GM19438 (cell line): ENCODE results near the gene ZNF687.

Source experiments
- ATAC-seq: cut with Tn5 transposase; IDR thresholded peaks from one replicate; pipeline ENCODE4 v1.9.1; 2021; ENCODE audit warnings: low read depth; ENCODE audit not compliant: unreplicated experiment

ZNF687 gene

DNA sequence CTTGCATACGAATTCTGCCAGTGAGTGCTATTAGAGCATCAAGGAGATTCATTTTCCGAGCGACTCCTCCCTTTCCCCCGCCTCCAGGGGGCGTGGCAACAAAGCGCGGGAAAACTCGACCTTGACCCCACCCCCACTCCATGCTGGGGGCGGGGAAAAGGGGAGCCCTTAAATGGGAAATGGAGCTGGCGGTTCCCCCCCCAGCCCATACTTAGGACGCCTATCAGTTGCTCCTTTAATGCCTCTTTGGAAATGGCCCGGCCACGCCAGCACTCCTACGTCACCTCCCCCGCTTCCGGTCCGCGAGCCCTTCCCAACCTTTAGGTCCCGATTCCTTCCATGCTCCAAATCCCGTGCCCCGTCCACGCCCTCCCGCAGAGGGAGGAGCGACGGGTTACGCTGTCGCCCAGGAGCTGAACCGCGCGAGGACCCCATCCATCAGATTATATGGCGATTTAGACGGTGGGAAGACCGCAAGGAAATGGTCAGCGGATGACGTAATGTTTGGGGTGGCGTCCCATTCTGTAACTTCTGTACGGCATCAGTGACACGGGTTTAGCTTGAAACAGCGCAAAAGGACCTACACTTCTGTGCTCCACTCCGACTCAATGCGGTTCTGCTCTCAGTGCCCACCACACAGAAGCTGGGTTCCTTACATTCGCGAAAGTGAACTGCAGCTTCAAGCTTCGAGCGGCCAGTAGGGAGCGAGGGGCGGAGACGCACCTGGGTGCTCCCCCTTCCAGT lies 702 bp upstream of the ZNF687 start:
- ATAC-seq = peak; percentile 44

DNA sequence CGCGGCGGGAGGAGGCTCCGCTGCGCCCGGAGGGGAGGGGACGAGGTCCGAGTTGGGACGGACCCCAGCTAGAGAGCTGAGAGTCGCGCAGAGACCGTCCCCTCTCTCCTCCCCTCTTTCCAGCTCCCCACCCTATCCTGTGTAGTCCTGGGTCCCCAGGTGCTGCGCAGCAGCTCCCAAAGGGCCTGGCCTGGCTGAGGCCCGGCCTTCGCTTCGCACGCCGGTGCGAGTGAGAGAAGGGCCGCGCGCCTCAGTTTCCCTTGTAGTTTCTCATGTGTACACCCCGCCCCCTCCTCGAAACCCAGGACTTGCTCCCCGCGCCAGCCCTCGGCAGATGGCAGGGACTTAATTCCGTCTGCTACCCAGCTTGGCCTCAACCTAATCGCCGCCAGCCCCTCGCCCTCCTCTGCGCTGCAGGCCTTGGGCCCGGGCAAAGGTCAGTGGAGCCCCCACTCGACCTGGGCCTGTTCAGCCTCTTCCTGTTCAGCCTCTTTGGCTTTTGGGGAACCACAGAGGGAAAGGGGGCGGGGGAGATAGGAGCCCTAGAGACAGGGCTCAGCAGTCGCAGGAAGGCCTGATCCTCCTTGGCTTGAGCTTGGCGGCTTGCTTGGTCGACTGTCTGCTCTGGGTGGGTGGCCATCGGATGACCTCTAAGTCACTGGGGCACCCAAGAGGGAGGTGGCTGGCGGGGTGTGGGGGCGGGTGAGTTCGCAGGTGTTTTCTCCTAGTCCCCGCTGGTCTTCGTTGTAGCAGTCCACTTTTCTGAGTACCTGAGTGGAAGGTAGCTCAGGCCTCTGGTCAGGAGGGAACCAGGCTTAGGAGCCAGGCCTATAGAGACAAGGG lies 1.0 kb downstream of the ZNF687 start:
- no peak for ATAC-seq

DNA sequence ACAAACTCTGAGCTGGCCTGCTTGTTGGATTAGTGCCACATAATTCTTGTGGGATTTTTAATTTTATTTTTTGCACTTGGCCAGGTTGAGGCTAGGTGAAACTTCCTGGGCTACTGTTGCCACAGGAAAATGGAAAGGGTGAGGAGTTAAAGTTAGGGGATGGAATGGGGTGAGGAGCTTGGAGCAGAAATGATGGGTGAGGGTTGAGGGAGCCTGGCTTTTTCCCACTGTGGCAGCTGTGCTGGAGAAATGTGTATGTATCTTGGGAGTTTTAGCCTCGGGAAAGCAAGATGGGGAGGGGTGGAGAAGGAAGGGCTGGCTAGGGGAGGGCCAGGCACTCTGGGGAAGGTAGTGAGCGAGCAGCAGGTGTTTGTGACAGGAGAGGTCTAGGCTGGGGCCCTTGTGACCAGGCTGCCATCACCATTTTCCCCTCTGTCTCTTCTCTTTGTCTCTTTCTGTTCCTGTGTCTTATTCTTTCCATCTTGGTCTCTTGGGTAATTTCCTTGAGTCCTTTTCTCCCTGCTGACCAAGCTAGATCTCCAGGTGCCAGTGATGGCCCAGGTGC lies 2.0 kb downstream of the ZNF687 start:
- ATAC-seq = no peak

DNA sequence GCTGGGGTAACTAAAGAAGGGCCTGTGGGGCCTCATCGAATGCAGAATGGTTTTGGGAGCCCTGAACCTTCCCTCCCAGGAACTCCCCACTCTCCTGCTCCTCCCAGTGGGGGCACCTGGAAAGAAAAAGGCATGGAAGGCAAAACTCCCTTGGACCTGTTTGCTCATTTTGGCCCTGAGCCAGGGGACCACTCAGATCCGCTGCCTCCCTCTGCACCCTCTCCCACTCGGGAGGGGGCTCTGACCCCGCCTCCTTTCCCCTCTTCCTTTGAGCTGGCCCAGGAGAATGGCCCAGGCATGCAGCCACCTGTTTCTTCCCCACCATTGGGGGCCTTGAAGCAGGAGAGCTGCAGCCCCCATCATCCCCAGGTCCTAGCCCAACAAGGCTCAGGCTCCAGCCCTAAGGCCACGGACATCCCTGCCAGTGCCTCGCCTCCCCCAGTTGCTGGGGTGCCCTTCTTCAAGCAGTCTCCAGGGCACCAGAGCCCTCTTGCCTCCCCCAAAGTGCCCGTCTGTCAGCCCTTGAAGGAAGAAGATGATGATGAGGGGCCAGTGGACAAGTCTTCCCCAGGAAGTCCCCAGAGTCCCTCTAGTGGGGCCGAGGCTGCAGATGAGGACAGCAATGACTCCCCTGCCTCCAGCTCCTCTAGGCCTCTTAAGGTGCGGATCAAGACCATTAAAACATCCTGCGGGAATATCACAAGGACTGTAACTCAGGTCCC lies 4.7 kb downstream of the ZNF687 start:
- ATAC-seq = no peak

DNA sequence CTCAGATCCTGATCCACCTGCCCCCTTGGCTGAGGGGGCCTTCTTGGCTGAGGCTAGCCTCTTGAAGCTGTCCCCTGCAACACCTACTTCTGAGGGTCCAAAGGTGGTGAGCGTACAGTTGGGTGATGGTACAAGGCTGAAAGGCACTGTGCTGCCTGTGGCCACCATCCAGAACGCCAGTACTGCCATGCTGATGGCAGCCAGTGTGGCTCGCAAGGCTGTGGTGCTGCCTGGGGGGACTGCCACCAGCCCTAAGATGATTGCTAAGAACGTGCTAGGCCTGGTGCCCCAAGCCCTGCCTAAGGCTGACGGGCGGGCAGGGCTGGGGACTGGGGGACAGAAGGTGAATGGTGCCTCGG lies 5.2 kb downstream of the ZNF687 start:
- no peak for ATAC-seq

DNA sequence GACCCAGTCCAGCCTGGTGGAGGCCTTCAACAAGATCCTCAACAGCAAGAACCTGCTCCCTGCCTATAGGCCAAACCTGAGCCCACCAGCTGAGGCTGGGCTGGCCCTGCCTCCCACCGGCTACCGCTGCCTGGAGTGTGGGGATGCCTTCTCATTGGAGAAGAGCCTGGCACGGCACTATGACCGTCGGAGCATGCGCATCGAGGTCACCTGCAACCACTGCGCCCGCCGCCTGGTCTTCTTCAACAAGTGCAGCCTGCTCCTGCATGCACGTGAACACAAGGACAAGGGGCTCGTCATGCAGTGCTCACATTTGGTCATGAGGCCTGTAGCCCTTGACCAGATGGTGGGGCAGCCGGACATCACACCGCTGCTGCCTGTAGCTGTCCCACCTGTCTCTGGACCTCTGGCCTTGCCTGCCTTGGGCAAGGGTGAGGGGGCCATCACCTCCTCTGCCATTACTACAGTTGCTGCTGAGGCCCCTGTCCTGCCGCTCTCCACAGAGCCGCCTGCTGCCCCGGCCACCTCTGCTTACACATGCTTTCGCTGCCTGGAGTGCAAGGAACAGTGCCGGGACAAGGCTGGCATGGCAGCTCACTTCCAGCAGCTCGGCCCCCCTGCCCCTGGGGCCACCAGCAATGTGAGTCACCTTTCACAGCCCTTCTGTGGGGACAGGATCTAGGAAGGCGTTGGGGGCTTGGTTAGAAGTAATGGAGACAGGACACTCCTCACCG lies 5.8 kb downstream of the ZNF687 start:
- no peak for ATAC-seq

DNA sequence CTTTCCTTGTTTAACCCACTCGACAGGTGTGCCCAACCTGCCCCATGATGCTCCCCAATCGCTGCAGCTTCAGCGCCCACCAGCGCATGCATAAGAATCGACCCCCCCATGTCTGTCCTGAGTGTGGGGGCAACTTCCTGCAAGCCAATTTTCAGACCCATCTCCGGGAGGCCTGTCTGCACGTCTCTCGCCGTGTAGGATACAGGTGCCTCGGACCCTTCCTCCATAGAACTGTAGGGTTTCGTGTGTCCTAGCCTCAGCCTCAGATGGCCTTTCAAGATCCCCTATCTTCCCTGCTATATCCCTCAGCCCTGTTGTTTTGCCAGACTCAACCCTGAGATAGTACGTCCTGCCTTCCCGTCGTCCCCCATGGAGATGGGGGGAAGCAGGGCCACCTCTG lies 6.4 kb downstream of the ZNF687 start:
- ATAC-seq = no peak

DNA sequence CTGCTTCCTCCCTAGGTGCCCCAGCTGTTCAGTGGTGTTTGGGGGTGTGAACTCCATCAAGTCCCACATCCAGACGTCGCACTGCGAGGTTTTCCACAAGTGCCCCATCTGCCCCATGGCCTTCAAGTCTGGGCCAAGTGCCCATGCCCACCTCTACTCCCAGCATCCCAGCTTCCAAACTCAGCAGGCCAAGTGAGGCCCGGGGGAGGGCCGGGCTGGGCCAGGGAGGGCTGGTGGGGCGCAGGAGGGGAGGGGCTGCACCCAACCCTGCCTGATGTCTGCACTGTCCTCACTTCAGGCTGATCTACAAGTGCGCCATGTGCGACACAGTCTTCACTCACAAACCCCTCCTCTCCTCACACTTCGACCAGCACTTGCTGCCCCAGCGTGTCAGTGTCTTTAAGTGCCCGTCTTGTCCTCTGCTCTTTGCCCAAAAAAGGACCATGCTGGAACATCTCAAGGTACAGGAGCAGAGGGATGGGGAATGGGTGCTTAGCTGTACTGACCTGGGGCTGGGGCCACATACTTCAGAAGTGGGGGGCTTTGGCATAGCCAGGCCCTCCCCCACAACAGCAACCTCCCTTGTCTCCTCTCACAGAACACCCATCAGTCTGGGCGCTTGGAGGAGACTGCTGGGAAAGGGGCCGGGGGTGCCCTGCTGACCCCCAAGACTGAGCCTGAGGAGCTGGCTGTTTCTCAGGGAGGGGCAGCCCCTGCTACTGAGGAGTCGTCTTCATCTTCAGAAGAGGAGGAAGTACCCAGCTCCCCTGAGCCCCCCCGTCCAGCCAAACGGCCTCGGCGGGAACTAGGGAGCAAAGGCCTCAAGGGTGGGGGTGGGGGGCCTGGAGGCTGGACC lies 7.2 kb downstream of the ZNF687 start:
- no peak for ATAC-seq

DNA sequence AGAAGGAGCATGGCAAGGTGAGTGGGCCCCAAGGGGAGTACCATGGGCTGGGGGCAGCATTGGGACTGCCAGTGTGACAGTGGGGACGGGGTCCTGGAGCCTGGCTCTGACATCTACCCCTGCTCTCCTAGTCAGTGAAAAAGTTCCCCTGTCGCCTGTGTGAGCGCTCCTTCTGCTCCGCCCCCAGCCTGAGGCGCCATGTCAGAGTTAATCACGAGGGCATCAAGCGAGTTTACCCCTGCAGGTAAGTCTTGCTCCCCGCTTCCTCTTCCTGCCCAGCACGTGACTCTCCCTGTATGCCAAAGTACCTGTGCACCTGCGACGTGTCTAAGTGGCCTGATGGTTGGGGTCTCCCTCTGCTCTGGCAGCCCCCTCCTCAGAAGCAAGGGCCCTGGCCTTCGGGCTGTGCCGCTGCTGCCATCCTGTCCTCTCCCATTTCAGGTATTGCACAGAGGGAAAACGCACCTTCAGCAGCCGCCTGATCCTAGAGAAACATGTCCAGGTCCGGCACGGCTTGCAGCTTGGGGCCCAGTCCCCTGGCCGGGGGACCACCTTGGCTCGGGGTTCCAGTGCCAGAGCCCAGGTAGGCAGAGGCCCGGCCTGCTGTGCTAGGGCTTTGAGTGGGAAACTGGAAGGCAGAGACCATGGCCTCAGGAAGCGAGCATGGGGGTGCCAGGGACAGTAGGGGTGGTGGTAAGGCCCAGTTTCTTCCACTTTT lies 8.1 kb downstream of the ZNF687 start:
- ATAC-seq = no peak

DNA sequence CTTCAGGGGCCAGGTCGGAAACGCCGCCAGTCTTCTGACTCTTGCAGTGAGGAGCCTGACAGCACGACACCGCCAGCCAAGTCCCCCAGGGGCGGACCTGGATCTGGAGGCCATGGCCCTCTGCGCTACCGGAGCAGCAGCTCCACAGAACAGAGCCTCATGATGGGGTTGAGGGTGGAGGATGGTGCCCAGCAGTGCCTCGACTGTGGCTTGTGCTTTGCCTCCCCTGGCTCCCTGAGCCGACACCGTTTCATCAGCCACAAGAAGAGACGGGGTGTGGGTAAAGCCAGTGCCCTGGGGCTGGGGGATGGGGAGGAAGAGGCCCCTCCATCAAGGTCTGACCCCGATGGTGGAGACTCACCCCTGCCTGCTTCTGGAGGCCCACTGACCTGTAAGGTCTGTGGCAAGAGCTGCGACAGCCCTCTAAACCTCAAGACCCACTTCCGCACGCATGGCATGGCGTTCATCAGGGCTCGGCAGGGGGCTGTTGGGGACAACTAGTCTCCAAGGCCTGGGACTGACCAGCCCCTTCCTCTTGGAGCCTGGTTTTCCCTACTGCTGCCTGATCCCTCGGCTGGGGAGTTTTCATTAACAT lies 8.7 kb downstream of the ZNF687 start:
- ATAC-seq = no peak

DNA sequence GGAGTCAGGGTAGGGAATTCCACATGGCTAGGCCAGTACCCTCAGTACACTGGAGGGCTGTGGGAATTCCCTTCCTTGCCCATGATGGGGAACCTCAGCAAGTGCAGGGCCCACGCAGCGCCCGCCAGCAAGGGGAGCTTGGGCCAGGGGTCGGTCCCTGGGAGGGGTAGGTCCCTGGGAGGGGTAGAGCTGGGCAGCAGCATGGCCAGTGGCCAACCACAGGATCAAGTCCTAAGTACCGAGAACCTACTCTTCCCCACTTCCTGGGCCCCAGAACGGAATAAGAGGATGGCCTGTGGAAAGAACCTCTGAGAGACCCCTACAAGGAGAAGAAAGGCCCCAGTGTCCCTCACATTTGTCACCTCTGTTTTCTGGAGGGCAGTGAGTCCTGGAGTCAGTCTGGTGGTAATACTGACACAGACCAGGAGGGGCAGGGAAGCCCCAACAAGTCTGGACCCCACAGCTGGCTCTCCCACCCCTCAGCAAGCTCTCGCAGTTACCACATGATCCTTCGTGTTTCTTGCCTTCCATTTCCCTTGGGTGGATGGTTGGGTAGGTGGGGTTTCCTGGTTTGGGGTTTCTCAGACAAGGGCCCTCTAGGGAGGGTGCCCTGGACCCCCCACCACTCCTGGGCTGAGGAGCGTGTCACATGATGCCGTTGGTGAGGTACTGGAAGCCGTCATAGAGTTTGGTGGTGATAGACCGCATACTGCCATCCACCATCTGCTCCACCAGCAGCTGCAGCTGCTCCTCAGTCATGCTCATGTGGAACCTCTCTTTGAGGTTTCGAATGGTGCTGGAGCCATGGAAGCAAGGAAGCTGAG lies 10.3 kb downstream of the ZNF687 start:
- no peak for ATAC-seq

DNA sequence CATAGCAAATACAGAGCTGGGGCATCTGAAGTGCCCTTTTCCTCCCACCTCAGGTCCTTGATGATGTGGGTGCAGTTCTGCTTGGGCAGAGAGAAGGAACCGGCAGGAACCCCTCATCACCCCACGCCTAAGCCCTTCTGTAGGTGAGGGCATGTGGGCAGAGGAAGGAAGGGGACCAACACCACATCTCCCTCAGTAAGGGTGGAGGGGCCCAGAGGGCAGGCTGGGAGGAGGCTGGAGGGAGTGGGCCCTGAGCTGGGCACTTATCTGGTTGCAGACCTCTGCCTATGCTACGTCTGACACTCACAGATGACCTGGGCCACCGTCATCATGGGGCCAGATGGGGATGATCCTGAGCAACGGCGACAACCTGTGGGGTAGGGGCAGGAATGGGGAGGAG lies 11.0 kb downstream of the ZNF687 start:
- ATAC-seq = no peak

DNA sequence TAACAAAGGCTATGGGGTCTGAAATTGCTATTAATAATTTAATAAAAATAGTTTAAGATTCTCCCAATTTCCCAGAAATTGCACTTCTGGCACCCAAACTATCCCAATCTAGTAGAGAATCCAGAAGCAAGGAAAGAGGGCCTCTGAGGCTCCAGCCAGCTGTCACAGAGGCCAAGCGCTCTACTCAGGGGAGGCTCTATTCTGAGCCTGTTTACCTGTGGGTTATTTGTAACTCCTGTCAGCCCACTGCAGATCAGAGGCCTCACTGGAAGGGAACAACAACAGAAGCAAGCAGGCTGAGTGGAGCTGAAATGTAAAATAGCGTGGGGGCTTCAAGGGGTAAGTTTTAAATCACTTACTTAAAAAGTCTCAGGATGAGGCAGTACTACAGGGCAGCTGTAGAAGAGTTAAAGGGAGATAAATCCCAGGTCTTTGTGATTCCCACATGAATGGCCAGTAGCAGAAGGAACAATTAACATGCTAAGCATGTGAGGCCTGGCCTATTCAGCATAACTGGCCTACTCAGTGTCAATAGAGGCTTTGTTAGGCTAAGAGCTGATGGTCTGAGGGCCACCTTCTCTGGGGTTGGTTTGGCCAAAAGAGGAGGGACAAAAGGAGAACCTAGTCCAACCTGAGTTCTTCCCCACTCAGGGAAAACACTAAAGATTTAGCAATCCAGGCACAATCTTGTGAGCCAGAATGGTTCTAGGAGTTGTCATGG lies 12.8 kb downstream of the ZNF687 start:
- no peak for ATAC-seq

DNA sequence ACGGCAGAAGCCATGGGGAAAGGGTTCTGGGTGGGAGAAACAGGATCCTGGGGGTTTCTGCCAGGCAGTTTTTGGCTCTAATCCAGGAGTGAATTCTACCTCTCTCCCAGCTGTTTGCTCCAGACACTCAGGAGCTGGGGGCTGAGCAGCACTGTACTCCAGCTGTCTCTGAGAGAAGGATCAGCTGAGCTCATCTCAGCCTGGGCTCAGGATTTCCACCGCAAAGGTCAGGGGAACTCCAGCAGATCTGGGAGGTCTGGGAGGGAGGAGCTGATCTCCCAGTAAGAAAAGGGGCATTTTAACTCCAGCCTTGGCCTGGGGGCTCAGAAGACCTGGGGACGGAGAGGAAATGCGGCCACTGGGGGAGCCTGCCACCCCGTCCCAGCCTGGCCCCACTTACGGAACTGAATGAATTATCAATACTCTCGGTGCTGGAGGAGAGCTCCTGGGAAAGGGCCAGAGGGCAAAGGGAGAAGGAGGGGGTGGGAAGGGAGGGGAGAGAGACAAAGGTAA lies 27.8 kb downstream of the ZNF687 start:
- no peak for ATAC-seq

DNA sequence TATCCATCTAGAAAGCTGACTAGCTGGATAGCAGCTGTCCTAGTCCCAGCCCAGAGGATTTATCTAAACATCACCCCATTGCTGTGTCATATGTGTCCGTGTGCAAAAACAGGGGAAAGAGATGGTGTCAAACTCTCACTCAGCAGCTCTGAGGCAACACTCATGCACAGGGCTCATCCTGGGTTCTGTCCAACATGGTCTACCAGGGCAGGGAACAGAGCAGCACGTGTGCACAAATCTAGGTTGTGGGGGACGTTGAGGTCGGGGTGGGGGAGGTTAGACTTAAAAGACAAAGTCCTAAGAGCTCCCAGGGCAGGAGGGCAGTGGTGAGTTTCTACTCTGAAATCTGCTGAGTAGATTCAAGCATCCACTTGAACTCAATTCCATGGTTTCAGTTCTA lies 28.9 kb downstream of the ZNF687 start:
- no peak for ATAC-seq

DNA sequence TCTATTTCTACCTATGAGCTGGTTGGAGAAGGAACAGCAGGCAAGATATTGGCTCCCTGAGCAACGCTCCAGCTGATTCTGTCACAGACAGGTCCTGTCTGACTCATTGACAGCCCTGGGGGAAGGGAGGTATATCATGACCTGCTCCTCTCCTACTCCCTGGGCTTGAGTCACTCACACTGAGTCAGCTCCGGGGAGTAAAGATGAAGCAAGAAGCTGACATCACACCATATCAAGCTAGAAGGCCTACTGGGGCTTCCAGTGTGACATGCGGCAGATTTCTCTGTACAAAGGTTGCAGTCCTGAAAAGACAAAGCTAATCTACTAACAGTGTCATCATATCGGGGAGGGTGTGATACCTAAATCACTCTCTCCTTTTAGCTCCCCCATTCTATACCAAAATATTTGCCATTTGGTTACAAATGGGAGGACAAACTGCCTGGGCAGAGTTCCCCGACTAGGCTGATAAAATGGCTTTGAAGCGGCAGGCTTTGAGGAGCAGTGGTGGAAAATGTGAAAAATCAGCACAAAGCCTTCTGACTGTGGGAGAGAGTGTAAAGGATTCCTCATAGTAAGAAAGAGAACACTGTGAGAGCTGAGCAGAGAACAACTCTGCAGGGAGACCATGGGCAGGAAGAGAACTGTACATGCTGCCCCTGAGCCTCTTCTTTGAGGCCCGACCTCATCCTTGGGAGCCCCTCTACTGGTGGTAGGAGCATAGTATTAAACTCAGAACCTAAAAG lies 29.7 kb downstream of the ZNF687 start:
- ATAC-seq = no peak
